HFF-Myc (cell line): ENCODE data around the gene SAP30BP.

Experiments
- DNase-seq: peaks from one replicate; pipeline ENCODE4 v3.0.0-alpha.2; 2011; ENCODE audit warnings: low read depth; ENCODE audit errors: extremely low read depth
- H3K4me3 ChIP-seq: replicated peaks from 2 replicates; pipeline ENCODE4 v1.5.1; 2011; ENCODE audit warnings: low read depth, mild to moderate bottlenecking, control low read depth, low read length
- CTCF ChIP-seq: IDR thresholded peaks from 2 replicates; pipeline ENCODE4 v1.5.1; 2012; ENCODE audit warnings: mild to moderate bottlenecking, low read depth, low read length, control low read depth; ENCODE audit errors: missing control alignments

The SAP30BP gene

GRCh38 chr17:75623386-75623785 is 43.8 kb upstream of the SAP30BP start:
- TF ChIP-seq CTCF = no peak
- no peak overlapping the region for H3K4me3 ChIP-seq
- no peak for DNase-seq

- DNase-seq = no peak
- no peak for TF ChIP-seq CTCF
Measured at GRCh38 chr17:75624021-75624420, 43.1 kb upstream of the SAP30BP start.

GRCh38 chr17:75624714-75625345 is 42.3 kb upstream of the SAP30BP start:
- H3K4me3 ChIP-seq = no peak overlapping the region
- no peak for TF ChIP-seq CTCF
- DNase-seq = no peak

More at GRCh38 chr17:75624021-75624420, 43.1 kb upstream of the SAP30BP start:
- no peak overlapping the region for H3K4me3 ChIP-seq

GRCh38 chr17:75625813-75626486 is 41.2 kb upstream of the SAP30BP start:
- no peak for DNase-seq
- H3K4me3 ChIP-seq = no peak overlapping the region
- peak; percentile 83 for TF ChIP-seq CTCF

GRCh38 chr17:75626496-75627038 is 40.6 kb upstream of the SAP30BP start:
- TF ChIP-seq CTCF = no peak
- H3K4me3 ChIP-seq = no peak overlapping the region
- DNase-seq = no peak

GRCh38 chr17:75627094-75627493 is 40.0 kb upstream of the SAP30BP start:
- DNase-seq = no peak
- no peak for TF ChIP-seq CTCF
- H3K4me3 ChIP-seq = no peak overlapping the region
